GM19452 (cell line): ENCODE measurements around the gene IFT122.

ENCODE experiments used
- ATAC-seq: cut with Tn5 transposase; IDR thresholded peaks from one replicate; pipeline ENCODE4 v1.9.1; 2021; ENCODE audit not compliant: unreplicated experiment

Gene IFT122

DNA sequence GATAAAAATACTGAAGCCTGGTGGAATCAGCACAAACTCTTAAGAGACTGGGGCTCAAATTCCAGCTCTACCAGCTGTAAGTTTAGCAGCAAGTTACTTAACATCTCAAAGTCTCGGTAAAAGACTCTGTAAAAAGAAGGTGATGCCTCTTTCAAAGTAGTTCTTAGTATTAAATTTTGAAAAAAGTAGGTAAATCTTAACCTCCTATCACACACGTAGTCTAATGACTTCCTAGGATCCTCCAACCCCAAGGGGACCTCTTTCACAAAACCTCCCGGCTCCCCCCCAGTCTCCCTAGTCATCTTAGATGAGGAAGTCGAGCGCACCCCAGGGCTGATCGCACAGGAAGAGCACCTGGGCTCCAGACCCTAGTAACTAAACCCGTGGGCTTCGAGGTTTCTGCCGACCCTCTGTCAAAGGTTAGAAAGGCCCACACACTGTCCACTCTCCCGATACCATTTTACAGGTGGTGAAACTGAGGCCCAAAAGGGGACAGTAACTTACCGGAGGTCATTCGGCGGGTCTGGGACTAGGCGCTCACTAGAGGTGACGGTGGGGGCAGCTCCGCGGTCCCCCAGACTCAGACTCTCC, 703 bp upstream of the IFT122 start:
- ATAC-seq: no peak

- ATAC-seq: no peak
These were observed 680 bp downstream of the IFT122 start for GRCh38 chr3:129440618-129441190.

GRCh38 chr3:129441215-129441614, 1.2 kb downstream of the IFT122 start:
- ATAC-seq: no peak

GRCh38 chr3:129441782-129442181, 1.8 kb downstream of the IFT122 start:
- no peak for ATAC-seq

GRCh38 chr3:129442486-129442885, 2.5 kb downstream of the IFT122 start:
- ATAC-seq: no peak

DNA sequence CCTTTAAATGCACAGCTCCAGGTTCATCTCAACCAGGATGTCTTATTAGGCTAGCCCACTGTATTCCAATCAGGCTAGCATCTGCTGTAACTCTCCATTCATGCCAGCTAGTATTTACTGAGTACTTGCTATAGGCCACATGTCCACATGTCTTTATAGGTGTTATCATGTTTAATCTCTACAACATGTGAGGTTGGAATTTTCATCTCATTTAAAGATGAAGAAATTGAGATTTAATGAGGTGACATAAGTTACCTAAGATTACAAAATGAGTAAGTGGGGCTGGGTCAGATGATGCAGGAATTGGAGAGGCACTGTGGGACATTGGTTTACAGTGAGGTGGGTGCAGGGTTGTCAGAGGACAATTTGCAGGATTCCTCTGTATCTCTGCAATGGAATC, 2.9 kb downstream of the IFT122 start:
- ATAC-seq: no peak

GRCh38 chr3:129445471-129445870, 5.4 kb downstream of the IFT122 start:
- ATAC-seq: no peak

GRCh38 chr3:129446926-129447325, 6.9 kb downstream of the IFT122 start:
- no peak for ATAC-seq

DNA sequence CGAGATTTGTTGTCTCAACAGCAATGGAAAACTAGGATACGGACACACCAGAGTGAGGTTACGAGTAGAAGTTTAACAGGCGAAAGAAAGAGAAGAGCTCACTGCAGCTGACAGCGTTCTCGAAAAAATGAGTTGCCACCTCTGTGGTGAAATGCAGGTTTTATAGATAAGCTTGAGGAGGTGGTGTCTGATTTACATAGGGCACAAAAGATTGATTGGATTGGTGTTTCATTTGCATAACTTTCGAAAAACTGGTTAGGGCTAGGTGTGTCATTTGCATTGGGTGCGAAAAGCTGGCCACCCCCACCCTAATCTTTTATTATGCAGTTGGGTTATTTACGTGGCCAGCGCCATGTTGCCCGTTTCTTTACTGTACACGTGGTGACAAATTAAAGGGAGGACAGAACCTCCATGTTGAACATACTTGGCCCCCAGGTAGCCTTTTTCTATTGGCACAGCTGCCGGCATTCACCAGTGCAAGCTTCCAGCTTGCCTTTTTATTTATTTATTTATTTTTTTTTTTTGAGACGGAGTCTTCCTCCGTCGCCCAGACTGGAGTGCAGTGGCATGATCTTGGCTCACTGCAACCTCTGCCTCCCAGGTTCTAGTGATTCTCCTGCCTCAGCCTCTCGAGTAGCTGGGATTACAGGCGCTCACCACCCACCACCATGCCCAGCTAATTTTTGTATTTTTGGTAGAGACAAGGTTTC, 8.3 kb downstream of the IFT122 start:
- no peak for ATAC-seq

DNA sequence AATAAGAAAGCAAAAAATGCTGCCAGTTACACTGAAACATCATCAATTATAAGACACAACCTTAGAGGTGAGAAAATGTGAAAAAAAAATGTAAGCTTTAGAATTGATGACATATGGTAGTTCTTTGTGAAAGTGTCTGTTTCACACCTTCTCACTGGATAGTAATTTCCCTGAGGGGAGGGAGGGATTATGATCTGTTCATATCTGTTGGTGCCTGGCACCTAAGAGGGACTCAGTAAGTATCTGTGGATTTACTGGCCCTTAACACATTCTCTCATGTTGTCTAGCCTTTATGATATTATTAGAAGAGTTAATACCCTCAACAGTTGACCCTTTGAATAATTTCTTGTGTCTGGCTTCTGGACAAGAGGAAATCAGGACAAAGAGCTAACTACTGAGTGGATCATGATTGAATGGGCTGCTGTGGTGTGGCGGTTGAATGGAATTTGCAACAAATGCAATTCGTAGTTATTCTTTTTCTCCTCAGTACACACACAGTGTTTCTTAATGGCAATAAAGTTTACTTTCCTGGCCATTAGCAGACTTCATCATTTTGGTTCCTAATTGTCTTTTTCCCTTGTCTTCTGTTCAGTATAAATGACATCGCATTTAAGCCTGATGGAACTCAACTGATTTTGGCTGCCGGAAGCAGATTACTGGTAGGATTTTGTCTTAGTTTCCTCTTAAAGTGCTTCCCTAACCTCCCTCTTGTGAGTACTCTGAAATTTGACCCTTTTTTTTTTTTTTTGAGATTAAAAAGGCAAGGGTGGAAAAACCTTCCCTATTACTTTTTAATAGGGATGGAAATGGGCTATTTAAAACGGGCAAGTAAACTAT, 9.5 kb downstream of the IFT122 start:
- ATAC-seq: no peak

DNA sequence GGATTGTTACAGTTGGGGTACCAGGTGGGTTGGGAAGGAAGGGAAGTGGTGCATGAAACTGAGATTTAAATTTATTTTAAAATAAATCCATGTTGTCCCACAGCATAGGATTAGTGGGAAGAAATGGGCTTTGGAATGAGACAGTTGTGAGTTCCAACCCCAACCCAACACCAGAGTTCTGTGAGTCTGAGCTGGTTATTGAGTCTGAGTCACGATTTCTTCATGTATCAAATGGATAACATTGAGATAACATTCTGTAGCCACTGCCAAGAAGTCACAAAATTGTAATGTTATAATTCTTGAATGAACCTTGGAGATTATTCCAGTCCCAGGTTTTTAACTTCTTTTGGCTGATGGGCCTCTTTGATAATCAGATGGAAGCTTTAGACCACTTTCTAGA, 13.7 kb downstream of the IFT122 start:
- no peak for ATAC-seq

- ATAC-seq: no peak
These were observed 20.1 kb downstream of the IFT122 start for GRCh38 chr3:129460155-129460554.

DNA sequence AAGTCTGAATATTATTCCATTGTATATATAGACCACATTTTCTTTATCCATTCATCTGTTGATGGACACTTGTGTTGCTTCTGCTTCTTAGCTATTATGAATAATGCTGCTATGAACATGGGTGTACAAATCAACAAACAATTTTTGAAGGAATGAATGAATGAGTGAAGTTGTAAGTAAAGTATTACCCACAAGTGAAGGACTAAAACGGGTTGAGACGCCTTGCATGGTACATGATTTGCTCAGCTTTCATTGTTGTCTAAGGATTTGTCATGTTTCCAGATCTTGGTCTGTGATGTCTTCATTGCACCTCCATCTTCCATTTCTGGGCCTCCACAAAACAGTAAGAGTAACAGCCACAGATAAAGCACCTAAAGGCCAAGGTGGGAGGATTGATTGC, 20.5 kb downstream of the IFT122 start:
- ATAC-seq: no peak

DNA sequence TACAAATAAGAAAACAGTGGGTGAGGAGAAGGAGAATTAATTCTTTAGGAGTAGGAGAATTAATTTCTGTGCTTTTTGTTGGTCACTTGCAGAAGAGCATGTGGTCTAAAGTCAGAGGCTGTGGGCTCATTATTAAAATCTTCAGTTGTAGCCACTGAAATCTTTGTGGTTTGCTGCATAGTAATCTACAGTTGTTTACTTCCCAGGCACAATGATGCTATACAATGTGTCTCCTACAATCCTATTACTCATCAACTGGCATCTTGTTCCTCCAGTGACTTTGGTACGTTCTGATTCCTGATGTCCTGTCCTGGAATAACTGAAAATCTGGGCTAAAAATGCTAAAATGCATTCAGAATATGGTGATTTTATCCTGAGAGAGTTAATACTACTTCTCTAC, 21.0 kb downstream of the IFT122 start:
- no peak for ATAC-seq

DNA sequence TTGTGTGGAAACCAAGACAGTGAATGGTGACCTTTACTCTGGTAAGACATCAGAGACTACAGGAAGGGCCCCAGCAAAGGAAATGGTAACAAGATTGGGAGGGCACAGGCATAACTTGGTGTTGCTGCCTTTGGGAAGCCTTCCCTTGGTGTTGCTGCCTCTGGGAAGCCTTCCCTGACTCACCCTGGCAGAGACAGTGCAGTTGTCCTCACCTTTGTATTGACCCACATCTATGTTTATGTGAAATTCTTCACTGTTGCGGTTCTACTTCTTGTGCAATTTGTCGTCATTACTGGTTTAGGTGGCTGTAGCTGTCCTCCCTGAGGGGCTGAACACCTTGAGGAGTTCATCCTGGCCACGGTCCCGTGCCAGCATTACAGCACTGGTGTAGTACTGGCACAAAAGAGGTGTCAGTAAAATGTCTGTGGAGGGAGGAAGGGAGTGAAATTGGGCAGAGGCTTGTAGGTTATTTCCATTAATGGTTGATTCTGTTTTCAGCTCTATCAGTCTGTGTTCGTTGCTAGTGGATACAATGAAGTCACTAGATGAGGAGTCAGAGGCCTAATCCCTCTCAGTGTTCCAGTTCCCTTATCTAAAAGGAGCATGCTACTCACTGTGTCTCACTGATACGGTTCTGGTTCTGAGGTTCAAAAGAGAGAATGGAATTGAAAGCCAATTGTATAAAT, 21.6 kb downstream of the IFT122 start:
- ATAC-seq: no peak

DNA sequence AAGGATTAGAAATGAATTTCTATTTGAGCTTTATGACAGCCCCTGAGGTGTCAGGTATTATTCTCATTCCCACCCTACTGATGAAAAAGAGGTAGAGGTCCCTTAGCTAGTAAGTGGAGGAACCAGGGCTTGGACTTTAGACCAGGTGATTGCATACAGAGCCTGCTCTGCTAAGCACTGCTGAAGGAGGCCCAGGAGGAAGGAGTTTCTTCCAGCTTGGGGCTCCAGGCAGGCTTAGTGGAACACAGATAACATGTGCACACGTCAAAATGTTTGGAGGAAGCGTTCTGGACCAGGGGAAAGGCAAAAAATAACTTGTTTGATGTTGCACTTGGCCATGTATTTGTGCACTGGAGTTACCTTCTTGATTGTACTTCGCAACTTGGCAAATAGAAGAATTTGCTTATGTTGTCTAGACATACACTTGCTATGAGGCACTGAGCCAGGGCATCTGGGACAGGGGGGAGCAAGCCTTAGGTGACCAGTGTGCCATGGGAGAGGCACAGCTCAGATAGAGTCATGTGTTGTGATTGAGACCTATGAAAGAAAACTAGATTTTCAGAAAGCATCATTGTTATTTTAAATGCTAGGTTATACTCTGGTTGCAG, 22.4 kb downstream of the IFT122 start:
- ATAC-seq: no peak

DNA sequence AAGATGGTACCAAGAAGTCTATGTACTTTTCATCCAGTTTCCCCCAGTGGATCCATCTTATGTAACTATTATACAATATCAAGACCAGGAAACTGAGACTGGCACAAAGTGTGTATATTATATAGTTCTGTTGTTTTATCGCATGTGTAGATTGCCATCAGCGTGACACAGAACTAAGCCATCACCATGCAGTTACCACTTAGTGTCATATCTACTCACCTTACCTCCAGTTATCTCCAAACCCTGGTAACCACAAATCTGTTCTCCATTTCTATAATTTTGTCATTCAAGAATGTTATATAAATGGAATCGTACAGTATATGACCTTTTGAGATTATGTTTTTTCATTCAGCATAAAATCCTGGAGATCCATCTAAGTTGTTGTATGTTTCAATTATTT, 23.1 kb downstream of the IFT122 start:
- ATAC-seq: no peak

GRCh38 chr3:129463716-129464115, 23.7 kb downstream of the IFT122 start:
- no peak for ATAC-seq

DNA sequence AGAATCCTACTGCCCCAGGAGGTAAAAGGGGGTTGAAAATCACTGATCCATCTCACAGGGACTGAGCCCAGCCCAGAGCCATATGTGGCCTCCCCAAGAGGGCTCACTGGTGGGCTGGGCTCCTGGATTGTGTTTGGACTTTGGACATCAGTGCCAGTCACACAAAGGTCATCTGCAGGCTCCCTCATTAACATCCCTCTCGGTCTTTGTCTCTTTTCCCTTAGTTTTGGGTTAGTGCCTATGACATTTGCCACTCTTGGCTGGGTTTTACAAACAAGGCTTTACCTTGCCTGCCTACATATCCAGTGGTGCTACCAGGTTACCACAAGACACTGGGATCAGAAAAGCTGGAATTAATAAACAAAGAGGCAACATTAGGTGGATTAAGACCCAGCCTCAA, 27.9 kb downstream of the IFT122 start:
- ATAC-seq: no peak

DNA sequence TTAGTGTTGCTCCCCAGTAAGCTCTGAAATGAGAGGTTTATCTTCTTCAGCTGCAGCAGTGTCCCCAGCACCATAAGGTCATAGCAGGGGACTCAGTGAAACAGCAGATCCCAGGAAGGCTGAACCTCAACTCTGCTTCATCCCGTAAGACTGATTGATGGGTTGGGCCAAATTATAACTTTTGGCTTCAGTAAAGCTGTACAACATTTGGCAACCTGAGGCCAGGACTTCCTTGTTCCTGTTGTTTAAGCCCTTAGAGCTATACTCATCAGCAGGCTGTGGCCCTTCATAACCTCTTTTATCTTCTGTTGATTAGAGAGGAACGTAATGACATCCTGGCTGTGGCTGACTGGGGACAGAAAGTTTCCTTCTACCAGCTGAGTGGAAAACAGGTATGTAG, 29.0 kb downstream of the IFT122 start:
- ATAC-seq: no peak

DNA sequence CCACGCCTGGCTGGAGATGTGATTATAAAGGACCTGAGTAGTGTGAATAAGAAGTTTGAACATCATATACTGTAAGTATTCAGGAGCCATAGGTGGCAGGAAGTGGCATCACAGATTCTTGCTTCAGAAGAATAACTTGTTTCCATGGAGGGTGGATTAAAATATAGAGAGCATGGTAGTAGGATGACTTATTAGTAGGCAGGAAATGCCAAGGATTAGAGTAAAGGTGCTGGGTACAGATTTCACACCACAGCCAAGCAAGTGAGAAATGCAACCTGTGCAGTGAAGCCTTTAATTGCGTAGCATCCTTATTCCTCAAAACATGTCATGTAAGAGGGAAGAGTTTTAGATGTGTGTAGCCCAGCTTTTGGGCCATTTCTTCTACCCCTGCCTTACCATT, 30.8 kb downstream of the IFT122 start:
- no peak for ATAC-seq
